HG03196 (cell line): ENCODE measurements around the gene HOXA6.

Source experiments
- ATAC-seq: cut with Tn5 transposase; IDR thresholded peaks from one replicate; pipeline ENCODE4 v1.9.1; 2021; ENCODE audit not compliant: unreplicated experiment

The HOXA6 gene

GRCh38 chr7:27173956-27174873, 26.6 kb upstream of the HOXA6 start, which contains the start of gene HOXA10:
Gene HOXA10 (minus strand): TSS chr7:27174320. CDS start chr7:27174306, 14 bp downstream.
- no peak for ATAC-seq

- no peak for ATAC-seq
Measured at GRCh38 chr7:27173511-27173955, 26.0 kb upstream of the HOXA6 start.

- ATAC-seq = no peak
Measured at GRCh38 chr7:27172823-27173510, 25.4 kb upstream of the HOXA6 start.

GRCh38 chr7:27172315-27172774, 24.8 kb upstream of the HOXA6 start:
- no peak for ATAC-seq

GRCh38 chr7:27171637-27172314, 24.2 kb upstream of the HOXA6 start:
- no peak for ATAC-seq

- ATAC-seq = no peak
Measured at GRCh38 chr7:27171325-27171636, 23.7 kb upstream of the HOXA6 start.

- ATAC-seq = no peak
Measured at GRCh38 chr7:27170426-27171324, 23.1 kb upstream of the HOXA6 start.

GRCh38 chr7:27169658-27170425, 22.3 kb upstream of the HOXA6 start:
- ATAC-seq = no peak

GRCh38 chr7:27168265-27168947, 20.8 kb upstream of the HOXA6 start:
- no peak for ATAC-seq

GRCh38 chr7:27167916-27168264, 20.3 kb upstream of the HOXA6 start:
- ATAC-seq = no peak

GRCh38 chr7:27166531-27167505, 19.2 kb upstream of the HOXA6 start:
- ATAC-seq = no peak

GRCh38 chr7:27165996-27166530, 18.5 kb upstream of the HOXA6 start:
- no peak for ATAC-seq

GRCh38 chr7:27165089-27165995, 17.8 kb upstream of the HOXA6 start, which contains the start of gene HOXA9:
Gene HOXA9 (minus strand): TSS chr7:27165537. CDS start chr7:27165457, 80 bp downstream.
- ATAC-seq = no peak

- no peak for ATAC-seq
Measured at GRCh38 chr7:27164367-27165088, 17.0 kb upstream of the HOXA6 start.

GRCh38 chr7:27164045-27164366, 16.4 kb upstream of the HOXA6 start:
- no peak for ATAC-seq
